ENCODE data around the gene NFKBIE.

NFKBIE gene

GRCh38 chr6:44262467-44263353, 2.6 kb downstream of the NFKBIE start:
- DNase-seq: no peak
- in situ Hi-C loops (cut with MboI; ENCODE audit: low pct_unique_long_range_greater_than_20kb, low sequenced_read_pairs): no loop called here

GRCh38 chr6:44261581-44261980, 3.8 kb downstream of the NFKBIE start:
- DNase-seq: no peak
- in situ Hi-C loops (cut with MboI; ENCODE audit: low pct_unique_long_range_greater_than_20kb, low sequenced_read_pairs): no loop called here

GRCh38 chr6:44260451-44261297, 4.7 kb downstream of the NFKBIE start:
- no peak for DNase-seq
- in situ Hi-C loops (cut with MboI; ENCODE audit: low pct_unique_long_range_greater_than_20kb, low sequenced_read_pairs): no loop called here

- DNase-seq: no peak
- in situ Hi-C loops (cut with MboI; ENCODE audit: low pct_unique_long_range_greater_than_20kb, low sequenced_read_pairs): no loop called here
These were observed 5.3 kb downstream of the NFKBIE start for GRCh38 chr6:44260011-44260410.

- in situ Hi-C loops (cut with MboI; ENCODE audit: low pct_unique_long_range_greater_than_20kb, low sequenced_read_pairs): no loop called here
- no peak for DNase-seq
These were observed 6.4 kb downstream of the NFKBIE start for GRCh38 chr6:44258921-44259320.

GRCh38 chr6:44258325-44258863, 7.0 kb downstream of the NFKBIE start:
- in situ Hi-C loops (cut with MboI; ENCODE audit: low pct_unique_long_range_greater_than_20kb, low sequenced_read_pairs): no loop called here

GRCh38 chr6:44257753-44258324, 7.5 kb downstream of the NFKBIE start:
- in situ Hi-C loops (cut with MboI; ENCODE audit: low pct_unique_long_range_greater_than_20kb, low sequenced_read_pairs): no loop called here
- DNase-seq: no peak

More at GRCh38 chr6:44258325-44258863, 7.0 kb downstream of the NFKBIE start:
- DNase-seq: no peak

GRCh38 chr6:44257025-44257752, 8.2 kb downstream of the NFKBIE start, which contains the start of gene SLC35B2:
Gene SLC35B2, minus strand, starts transcription at chr6:44257528. Its CDS starts 118 bp downstream, at chr6:44257410.
- DNase-seq: peak; percentile 63
- in situ Hi-C loops (cut with MboI; ENCODE audit: low pct_unique_long_range_greater_than_20kb, low sequenced_read_pairs): no loop called here

GRCh38 chr6:44256775-44257024, 8.7 kb downstream of the NFKBIE start:
- in situ Hi-C loops (cut with MboI; ENCODE audit: low pct_unique_long_range_greater_than_20kb, low sequenced_read_pairs): no loop called here
- peak; percentile 49 for DNase-seq

- in situ Hi-C loops (cut with MboI; ENCODE audit: low pct_unique_long_range_greater_than_20kb, low sequenced_read_pairs): no loop called here
- peak; percentile 39 for DNase-seq
These were observed 9.2 kb downstream of the NFKBIE start for GRCh38 chr6:44255871-44256774.

GRCh38 chr6:44255105-44255808, 10.1 kb downstream of the NFKBIE start:
- in situ Hi-C loops (cut with MboI; ENCODE audit: low pct_unique_long_range_greater_than_20kb, low sequenced_read_pairs): no loop called here
- peak; percentile 47 for DNase-seq

GRCh38 chr6:44254191-44255104, 10.9 kb downstream of the NFKBIE start:
- in situ Hi-C loops (cut with MboI; ENCODE audit: low pct_unique_long_range_greater_than_20kb, low sequenced_read_pairs): no loop called here
- peak; percentile 28 for DNase-seq

GRCh38 chr6:44253307-44254101, 11.8 kb downstream of the NFKBIE start:
- DNase-seq: peak; percentile 77
- in situ Hi-C loops (cut with MboI; ENCODE audit: low pct_unique_long_range_greater_than_20kb, low sequenced_read_pairs): no loop called here

- no peak for DNase-seq
- in situ Hi-C loops (cut with MboI; ENCODE audit: low pct_unique_long_range_greater_than_20kb, low sequenced_read_pairs): no loop called here
These were observed 13.5 kb downstream of the NFKBIE start for GRCh38 chr6:44251576-44252524.

- in situ Hi-C loops (cut with MboI; ENCODE audit: low pct_unique_long_range_greater_than_20kb, low sequenced_read_pairs): no loop called here
- no peak for DNase-seq
These were observed 14.6 kb downstream of the NFKBIE start for GRCh38 chr6:44250718-44251123.
